ENCODE results near the gene CRYBG2. TPM values are rescaled to one million over a fixed set of nuclear protein-coding genes. Genes with fewer than 3 reads are reported as not detected.
"Not testable (repeated sequence)": the region's sequence is repeated elsewhere in the genome, so short reads cannot be mapped to it uniquely, and the experiment has no call there.

Gene CRYBG2
- total and polyA plus RNA-seq, 2 of the 13 experiments (the other 11 are each of a cell fraction or from before 2014, with no cell fraction given): 1.3 to 2.9 TPM

GRCh38 chr1:26374361-26374760 is 20.4 kb upstream of the CRYBG2 start:
- POLR2A ChIA-PET: interaction anchor here (1.0 kb wide), 1 partner anchor 23 kb away, joined by 3 read pairs; no protein-coding TSS in a partner anchor
- H3K9me3 ChIP-seq (ENCODE audit: low read length); H3K79me2 ChIP-seq (ENCODE audit: insufficient read depth, low read length); BruUV-seq (replicated peaks); H3K36me3 ChIP-seq (replicated peaks in 1 of 2; ENCODE audit: control insufficient read depth in 1 of 2, insufficient read depth in 2 of 2, low read length in 2 of 2); intact Hi-C loops (cut with micrococcal nuclease; ENCODE audit: unreplicated experiment); FAIRE-seq; H3K4me3 ChIP-seq (replicated peaks in 1 of 3; ENCODE audit: insufficient read depth in 1 of 3, low read depth in 2 of 3, low read length in 3 of 3); CTCF ChIA-PET (ENCODE audit: low intra/inter-chr PET ratio, low total read pairs); DNase-seq (ENCODE audit: low spot score); in situ Hi-C loops (cut with HindIII; ENCODE audit: extremely low pct_ligation_motif_present, low pct_unique_long_range_greater_than_20kb); ATAC-seq; H4K20me1 ChIP-seq (ENCODE audit: insufficient read depth, low read length); H3K27ac ChIP-seq (ENCODE audit: extremely low read length, insufficient read depth, low read length); H3K4me2 ChIP-seq (ENCODE audit: low read depth, low read length); H3K9ac ChIP-seq (ENCODE audit: insufficient read depth, low read depth, low read length); H3K27me3 ChIP-seq (ENCODE audit: control insufficient read depth in 1 of 2, insufficient read depth in 2 of 2, low read length in 2 of 2); H3K4me1 ChIP-seq (ENCODE audit: insufficient read depth, low read length); H2AFZ ChIP-seq (ENCODE audit: low read length); TF ChIP-seq CREB1 (CRISPR knock-in tag; IDR thresholded peaks at IDR 0.05): not testable (repeated sequence)
- 50% methylated on average over 2 of the region's 2 CpGs for whole genome bisulfite sequencing (ENCODE audit: low lambda C conversion rate)
- TF ChIP-seq ZBTB21 (CRISPR knock-in tag; IDR thresholded peaks at IDR 0.05) (peak; percentile 81), CREB1 (IDR thresholded peaks at IDR 0.05) (peak; percentile 80)

GRCh38 chr1:26373789-26374188 is 19.9 kb upstream of the CRYBG2 start:
- no peaks in the 10 kb centered on the region for H3K79me2 ChIP-seq (ENCODE audit: insufficient read depth, low read length)
- WGBS (ENCODE audit: low lambda C conversion rate): 6% methylated on average over 2 of the region's 2 CpGs
- no peak for FAIRE-seq
- H3K4me3 ChIP-seq (replicated peaks in 1 of 3; ENCODE audit: insufficient read depth in 1 of 3, low read depth in 2 of 3, low read length in 3 of 3): no peak overlapping the region
- no peak for DNase-seq (ENCODE audit: low spot score)
- H3K27ac ChIP-seq (ENCODE audit: extremely low read length, insufficient read depth, low read length): no peak overlapping the region
- ChIA-PET CTCF (ENCODE audit: low intra/inter-chr PET ratio, low total read pairs) (no interaction called here), POLR2A (interaction anchor here (1.0 kb wide), 1 partner anchor 23 kb away, joined by 3 read pairs; no protein-coding TSS in a partner anchor)
- no peak for ATAC-seq
- no peak overlapping the region for H3K4me2 ChIP-seq (ENCODE audit: low read depth, low read length)
- no peaks in the 10 kb centered on the region for H4K20me1 ChIP-seq (ENCODE audit: insufficient read depth, low read length)
- intact Hi-C loops (cut with micrococcal nuclease; ENCODE audit: unreplicated experiment) (no loop called here), in situ Hi-C loops (cut with HindIII; ENCODE audit: extremely low pct_ligation_motif_present, low pct_unique_long_range_greater_than_20kb) (no loop called here)
- H3K9ac ChIP-seq (ENCODE audit: insufficient read depth, low read depth, low read length): no peak overlapping the region
- H3K27me3 ChIP-seq (ENCODE audit: control insufficient read depth in 1 of 2, insufficient read depth in 2 of 2, low read length in 2 of 2): peaks cover 2 to 7% of the 10 kb centered on the region in 2 experiments; a peak in 2 of 5 replicates
- H3K9me3 ChIP-seq (ENCODE audit: low read length): no peaks in the 10 kb centered on the region
- H2AFZ ChIP-seq (ENCODE audit: low read length): no peak overlapping the region
- no peaks in the 10 kb centered on the region for H3K36me3 ChIP-seq (replicated peaks in 1 of 2; ENCODE audit: control insufficient read depth in 1 of 2, insufficient read depth in 2 of 2, low read length in 2 of 2)
- no peaks in the 10 kb centered on the region for H3K4me1 ChIP-seq (ENCODE audit: insufficient read depth, low read length)
- BruUV-seq (replicated peaks): no TSS peak
- TF ChIP-seq ZBTB49 (CRISPR knock-in tag; IDR thresholded peaks at IDR 0.05; ENCODE audit: borderline replicate concordance) (no peak), ZNF224 (CRISPR knock-in tag; IDR thresholded peaks at IDR 0.05) (no peak), ZNF572 (CRISPR knock-in tag; IDR thresholded peaks at IDR 0.05) (no peak), HNRNPUL1 (IDR thresholded peaks at IDR 0.05; ENCODE audit: low read depth, low read length) (no peak), ZBTB7B (CRISPR knock-in tag; IDR thresholded peaks at IDR 0.05) (no peak)
